Activated CD8-positive, alpha-beta T cell treated with anti-CD3 and anti-CD28 coated beads for 36 hours (primary cell): ENCODE results near the gene DOCK3. TPM values are rescaled to one million over a fixed set of nuclear protein-coding genes. Genes with fewer than 3 reads are reported as not detected.

Experiments
- ATAC-seq: fragments of 200-7000 bp; cut with Tn5 transposase; one replicate; pipeline ENCODE4 v1.10.0; 2021; ENCODE audit warnings: mild to moderate bottlenecking, moderate library complexity
- CTCF ChIA-PET: fragments of 350-600 bp; sonication (Branson Sonifier 250); formaldehyde crosslinking; loops from one replicate; lab custom pipeline; 2021; ENCODE audit warnings: antibody characterized with exemption; lab: Charles Lee
- POLR2A ChIA-PET: fragments of 350-600 bp; sonication (Branson Sonifier 250); formaldehyde crosslinking; loops from one replicate; lab custom pipeline; 2021; ENCODE audit warnings: antibody characterized with exemption; lab: Charles Lee
- DNase-seq: peaks from one replicate; pipeline ENCODE4 v3.0.0-alpha.2; 2020
- H3K27ac Mint-ChIP-seq: one replicate; pipeline ENCODE4 v1.8.0; 2021; ENCODE audit warnings: mild to moderate bottlenecking, mixed read lengths
- H3K27me3 Mint-ChIP-seq: one replicate; pipeline ENCODE4 v1.8.0; 2021; ENCODE audit warnings: mixed read lengths
- H3K36me3 Mint-ChIP-seq: one replicate; pipeline ENCODE4 v1.8.0; 2021; ENCODE audit warnings: low read depth, mixed read lengths
- H3K4me1 Mint-ChIP-seq: one replicate; pipeline ENCODE4 v1.8.0; 2021; ENCODE audit warnings: low read depth, mixed read lengths
- H3K4me3 Mint-ChIP-seq: one replicate; pipeline ENCODE4 v1.8.0; 2021; ENCODE audit warnings: mild to moderate bottlenecking, moderate library complexity, mixed read lengths
- H3K9me3 Mint-ChIP-seq: one replicate; pipeline ENCODE4 v1.8.0; 2021; ENCODE audit warnings: mixed read lengths
- intact Hi-C: fragments of 100-400 bp; cut with micrococcal nuclease; formaldehyde crosslinking; loops from one replicate; pipeline ENCODE4 v1.10.0; 2022
- total RNA-seq, 2 experiments: library from RNA; stranded (reverse); gene quantifications; one replicate each; pipeline ENCODE4 v1.2.3, GENCODE V29; 2021
- TF ChIP-seq, protein P1 (sequence below): fragments of 200-600 bp; IDR thresholded peaks from one replicate; pipeline ENCODE4 v1.8.0; 2022; ENCODE audit warnings: antibody characterized with exemption, mild to moderate bottlenecking

DOCK3 gene
- total RNA-seq, 2 experiments from 2014 or later = 3.6 to 4.2 TPM

DNA sequence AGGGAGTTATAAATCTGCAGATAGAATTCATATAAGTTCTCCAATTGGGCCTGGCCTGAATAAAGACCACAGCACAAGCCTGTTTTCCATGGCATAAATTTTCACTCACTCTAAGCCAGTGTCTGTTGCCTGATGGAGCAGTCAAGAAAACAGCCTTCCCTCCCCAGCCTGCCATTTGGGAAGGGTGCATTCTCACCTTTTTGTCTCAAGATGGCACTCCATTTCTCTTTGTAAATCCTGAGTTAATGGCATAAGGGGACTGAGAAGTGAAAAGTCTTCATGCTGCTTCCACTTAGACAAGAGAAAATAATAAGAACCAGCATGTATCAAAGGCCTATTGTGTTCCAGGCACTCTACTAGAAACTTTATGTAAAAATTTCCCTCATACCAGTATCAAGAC is 594.7 kb downstream of the DOCK3 start:
- intact Hi-C loops = no loop called here
- H3K4me3 Mint-ChIP-seq = no peak overlapping the region
- POLR2A ChIA-PET = no interaction called here

DNA sequence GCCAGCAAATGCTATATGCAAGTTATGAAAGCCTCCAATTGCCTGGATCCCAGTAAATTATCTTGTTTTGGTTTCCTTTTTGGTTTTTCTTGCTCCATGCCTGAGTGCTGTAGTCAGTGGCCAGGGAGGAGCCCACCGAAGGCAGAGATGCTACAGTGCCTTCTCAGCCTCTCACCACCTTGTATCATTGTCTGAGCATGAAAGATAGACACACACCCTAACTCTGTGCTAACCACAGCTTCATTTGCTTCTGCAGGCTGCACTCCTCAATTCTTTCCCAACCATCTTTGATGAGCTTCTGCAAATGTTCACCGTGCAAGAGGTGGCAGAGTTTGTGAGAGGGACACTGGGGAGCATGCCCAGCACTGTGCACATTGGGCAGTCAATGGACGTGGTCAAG is 595.8 kb downstream of the DOCK3 start:
- H3K4me3 Mint-ChIP-seq = no peak overlapping the region
- ATAC-seq = no peak
- TF ChIP-seq, protein P1, sequence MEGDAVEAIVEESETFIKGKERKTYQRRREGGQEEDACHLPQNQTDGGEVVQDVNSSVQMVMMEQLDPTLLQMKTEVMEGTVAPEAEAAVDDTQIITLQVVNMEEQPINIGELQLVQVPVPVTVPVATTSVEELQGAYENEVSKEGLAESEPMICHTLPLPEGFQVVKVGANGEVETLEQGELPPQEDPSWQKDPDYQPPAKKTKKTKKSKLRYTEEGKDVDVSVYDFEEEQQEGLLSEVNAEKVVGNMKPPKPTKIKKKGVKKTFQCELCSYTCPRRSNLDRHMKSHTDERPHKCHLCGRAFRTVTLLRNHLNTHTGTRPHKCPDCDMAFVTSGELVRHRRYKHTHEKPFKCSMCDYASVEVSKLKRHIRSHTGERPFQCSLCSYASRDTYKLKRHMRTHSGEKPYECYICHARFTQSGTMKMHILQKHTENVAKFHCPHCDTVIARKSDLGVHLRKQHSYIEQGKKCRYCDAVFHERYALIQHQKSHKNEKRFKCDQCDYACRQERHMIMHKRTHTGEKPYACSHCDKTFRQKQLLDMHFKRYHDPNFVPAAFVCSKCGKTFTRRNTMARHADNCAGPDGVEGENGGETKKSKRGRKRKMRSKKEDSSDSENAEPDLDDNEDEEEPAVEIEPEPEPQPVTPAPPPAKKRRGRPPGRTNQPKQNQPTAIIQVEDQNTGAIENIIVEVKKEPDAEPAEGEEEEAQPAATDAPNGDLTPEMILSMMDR = no peak
- DNase-seq = no peak
- H3K36me3 Mint-ChIP-seq = peaks cover 2% of the 10 kb centered on the region
- CTCF ChIA-PET = no interaction called here
- peak overlapping the region; percentile 84 for H3K27ac Mint-ChIP-seq
- peaks cover 44% of the 10 kb centered on the region for H3K4me1 Mint-ChIP-seq
- intact Hi-C loops = no loop called here
- POLR2A ChIA-PET = interaction anchor here (0.7 kb wide), 1 partner anchor 245 kb away, joined by 3 read pairs; no protein-coding TSS in a partner anchor
- H3K9me3 Mint-ChIP-seq = peaks cover 2% of the 10 kb centered on the region
- H3K27me3 Mint-ChIP-seq = no peaks in the 10 kb centered on the region

More for the DNA sequence above, 594.7 kb downstream of the DOCK3 start:
- H3K4me1 Mint-ChIP-seq = peaks cover 35% of the 10 kb centered on the region
- CTCF ChIA-PET = no interaction called here
- ATAC-seq (no peak), DNase-seq (no peak)
- TF ChIP-seq, protein P1 = no peak
- peaks cover 2% of the 10 kb centered on the region for H3K9me3 Mint-ChIP-seq
- H3K27me3 Mint-ChIP-seq = no peaks in the 10 kb centered on the region
- peaks cover 2% of the 10 kb centered on the region for H3K36me3 Mint-ChIP-seq
- H3K27ac Mint-ChIP-seq = no peak overlapping the region

DNA sequence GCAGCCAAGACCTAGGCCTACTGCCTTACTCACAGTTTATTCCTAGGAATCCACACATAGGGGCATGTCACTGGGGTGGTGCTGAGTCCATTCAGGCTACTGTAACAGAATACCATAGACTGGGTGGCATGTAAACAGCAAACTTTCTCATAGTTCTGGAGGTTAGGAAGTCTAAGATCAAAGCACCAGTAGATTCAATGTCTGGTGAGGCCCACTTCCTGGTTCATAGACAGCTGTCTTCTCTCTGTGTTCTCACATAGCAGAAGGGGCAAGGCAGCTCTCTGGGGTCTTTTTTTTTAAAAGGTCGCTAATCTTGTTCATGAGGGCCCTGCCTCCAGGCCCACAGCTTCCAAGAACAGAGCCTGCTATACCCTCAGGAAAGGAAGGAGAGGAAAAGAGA is 596.4 kb downstream of the DOCK3 start:
- TF ChIP-seq, protein P1 = no peak
- H3K9me3 Mint-ChIP-seq = peaks cover 2% of the 10 kb centered on the region
- H3K36me3 Mint-ChIP-seq = peaks cover 2% of the 10 kb centered on the region
- H3K4me1 Mint-ChIP-seq = peaks cover 44% of the 10 kb centered on the region
- DNase-seq (no peak), ATAC-seq (no peak)
- H3K4me3 Mint-ChIP-seq = no peak overlapping the region
- intact Hi-C loops = no loop called here
- ChIA-PET CTCF (no interaction called here), POLR2A (interaction anchor here (0.7 kb wide), 1 partner anchor 245 kb away, joined by 3 read pairs; no protein-coding TSS in a partner anchor)
- no peaks in the 10 kb centered on the region for H3K27me3 Mint-ChIP-seq
- peak overlapping the region; percentile 84 for H3K27ac Mint-ChIP-seq

DNA sequence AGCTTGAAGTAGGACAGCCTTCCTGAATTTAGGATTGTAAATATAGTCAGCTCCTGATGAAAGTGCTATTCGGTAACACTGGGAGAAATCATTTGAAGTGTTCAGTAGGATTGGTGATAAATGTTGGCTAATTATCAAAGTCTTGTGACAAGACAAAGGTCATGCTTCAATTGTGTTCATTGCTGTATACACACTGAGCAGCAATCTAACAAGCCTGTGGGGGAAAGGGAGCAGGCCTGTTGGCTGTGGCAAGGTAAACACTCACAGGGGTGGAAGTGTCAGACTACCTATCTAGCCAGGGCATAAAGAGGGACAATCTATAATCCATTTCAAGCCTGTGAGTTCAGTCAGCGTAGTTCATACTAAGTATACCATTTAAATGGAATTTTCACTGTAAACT is 599.3 kb downstream of the DOCK3 start:
- intact Hi-C loops = no loop called here
- Mint-ChIP-seq H3K27me3 (no peaks in the 10 kb centered on the region), H3K4me3 (no peak overlapping the region), H3K36me3 (no peaks in the 10 kb centered on the region), H3K4me1 (peaks cover 40% of the 10 kb centered on the region), H3K27ac (no peak overlapping the region), H3K9me3 (no peaks in the 10 kb centered on the region)
- POLR2A ChIA-PET = no interaction called here
- CTCF ChIA-PET = no interaction called here
- DNase-seq (no peak), ATAC-seq (no peak)
- TF ChIP-seq, protein P1 = no peak

DNA sequence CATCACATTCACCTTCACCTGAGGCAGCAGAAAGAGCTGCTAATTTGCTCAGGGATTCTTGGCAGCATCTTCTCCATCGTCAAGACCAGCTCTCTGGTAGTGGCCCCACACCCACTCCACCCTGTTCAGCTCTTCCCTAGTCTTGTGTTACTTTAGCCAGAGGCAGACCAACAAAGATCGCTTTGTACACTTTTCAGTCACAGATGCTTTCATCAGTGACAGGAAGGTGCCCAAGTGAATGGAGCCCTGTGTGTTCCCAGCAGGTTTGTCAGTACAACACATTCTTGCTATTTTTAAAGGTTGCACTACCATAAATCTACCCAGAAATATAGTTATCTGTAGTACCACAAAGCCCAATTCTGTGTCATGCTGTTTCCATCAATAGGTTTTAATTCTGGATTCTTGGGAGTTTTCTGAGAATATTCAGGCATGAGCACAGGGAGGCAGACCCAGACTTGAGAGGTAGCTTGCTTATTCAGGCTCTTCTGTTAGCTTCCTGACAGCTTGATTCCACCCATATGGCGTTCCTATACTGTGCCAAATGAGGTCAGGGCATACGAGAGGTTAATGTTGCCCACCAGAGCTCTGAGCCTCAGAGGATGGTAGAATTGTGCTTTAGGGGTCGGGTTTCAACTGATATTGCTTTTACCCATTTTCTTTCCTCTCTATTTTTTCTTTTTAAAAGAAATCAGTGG is 600.5 kb downstream of the DOCK3 start:
- ATAC-seq (no peak), DNase-seq (no peak)
- no peaks in the 10 kb centered on the region for H3K36me3 Mint-ChIP-seq
- H3K27me3 Mint-ChIP-seq = no peaks in the 10 kb centered on the region
- intact Hi-C loops = no loop called here
- ChIA-PET CTCF (interaction anchor here (0.8 to 1.5 kb wide), 3 partner anchors 36 to 659 kb away, joined by 3 to 4 read pairs (median 4); no protein-coding TSS in a partner anchor), POLR2A (interaction anchor here (0.6 kb wide), 1 partner anchor 280 kb away, joined by 3 read pairs; no protein-coding TSS in a partner anchor)
- TF ChIP-seq, protein P1 = no peak
- no peak overlapping the region for H3K27ac Mint-ChIP-seq
- H3K4me1 Mint-ChIP-seq = peaks cover 31% of the 10 kb centered on the region
- no peaks in the 10 kb centered on the region for H3K9me3 Mint-ChIP-seq
- H3K4me3 Mint-ChIP-seq = no peak overlapping the region
